WTC11 (cell line): ENCODE results near the gene ULK4. TPM values are rescaled to one million over a fixed set of nuclear protein-coding genes. Genes with fewer than 3 reads are reported as not detected.

Source experiments
- total RNA-seq: library from RNA; stranded (reverse); gene quantifications from 3 replicates; pipeline ENCODE4 v1.2.3, GENCODE V29; 2021

Gene ULK4
- total RNA-seq, 1 experiment from 2014 or later, result 9.2 TPM

Other genes starting within 250 kb of the ULK4 start
- 34.6 to 41.0 TPM (median 34.8 TPM) in 3 replicates for gene TRAK1, start 129.3 kb upstream of the ULK4 start, total RNA-seq